Dedifferentiated amniotic fluid mesenchymal stem cell (primary cell): ENCODE measurements around the gene SWAP70.
"Not testable (repeated sequence)": the region's sequence is repeated elsewhere in the genome, so short reads cannot be mapped to it uniquely, and the experiment has no call there.

ENCODE experiments used
- DNase-seq: peaks from one replicate; pipeline ENCODE4 v3.0.0-alpha.2; 2016; ENCODE audit errors: extremely low spot score

Gene SWAP70

GRCh38 chr11:9692691-9693090, 28.8 kb downstream of the SWAP70 start:
- no peak for DNase-seq

- DNase-seq: no peak
Measured at GRCh38 chr11:9693801-9694553, 30.1 kb downstream of the SWAP70 start.

- not testable (repeated sequence) for DNase-seq
Measured at GRCh38 chr11:9695228-9695627, 31.4 kb downstream of the SWAP70 start.

- DNase-seq: no peak
Measured at GRCh38 chr11:9697766-9698165, 33.9 kb downstream of the SWAP70 start.

- DNase-seq: no peak
Measured at GRCh38 chr11:9700105-9700801, 36.4 kb downstream of the SWAP70 start.

- no peak for DNase-seq
Measured at GRCh38 chr11:9701799-9702198, 37.9 kb downstream of the SWAP70 start.

GRCh38 chr11:9703280-9703679, 39.4 kb downstream of the SWAP70 start:
- no peak for DNase-seq

- no peak for DNase-seq
Measured at GRCh38 chr11:9704037-9704436, 40.2 kb downstream of the SWAP70 start.

GRCh38 chr11:9704620-9705019, 40.7 kb downstream of the SWAP70 start:
- no peak for DNase-seq

GRCh38 chr11:9705361-9705760, 41.5 kb downstream of the SWAP70 start:
- not testable (repeated sequence) for DNase-seq

- DNase-seq: no peak
Measured at GRCh38 chr11:9708544-9708943, 44.7 kb downstream of the SWAP70 start.

- no peak for DNase-seq
Measured at GRCh38 chr11:9710223-9710622, 46.3 kb downstream of the SWAP70 start.

- no peak for DNase-seq
Measured at GRCh38 chr11:9710852-9711251, 47.0 kb downstream of the SWAP70 start.

GRCh38 chr11:9711454-9712307, 47.8 kb downstream of the SWAP70 start:
- no peak for DNase-seq

GRCh38 chr11:9714272-9714940, 50.5 kb downstream of the SWAP70 start:
- DNase-seq: no peak

- no peak for DNase-seq
Measured at GRCh38 chr11:9716275-9717039, 52.6 kb downstream of the SWAP70 start.

GRCh38 chr11:9717040-9717357, 53.1 kb downstream of the SWAP70 start:
- DNase-seq: no peak

- no peak for DNase-seq
Measured at GRCh38 chr11:9717719-9718118, 53.8 kb downstream of the SWAP70 start.

- no peak for DNase-seq
Measured at GRCh38 chr11:9718147-9718546, 54.3 kb downstream of the SWAP70 start.

GRCh38 chr11:9719566-9720289, 55.9 kb downstream of the SWAP70 start:
- DNase-seq: no peak

GRCh38 chr11:9720290-9720630, 56.4 kb downstream of the SWAP70 start:
- DNase-seq: no peak
